Heart right ventricle (tissue), 16 donors: ENCODE data around the gene TACR2. TPM values are rescaled to one million over a fixed set of nuclear protein-coding genes. Genes with fewer than 3 reads are reported as not detected.

Experiments
- ATAC-seq, 8 donors: fragments of 200-7000 bp; cut with Tn5 transposase; one replicate each; pipeline ENCODE4 v1.9.1; 2020; ENCODE audit warnings: mild to moderate bottlenecking in 8 of 8, moderate library complexity in 8 of 8, moderate number of reproducible peaks in 1 of 8
- DNase-seq, 2 donors: peaks; one replicate each; pipeline ENCODE4 v3.0.0-alpha.2; 2020
- H3K27ac ChIP-seq, 10 donors: fragments of 200-600 bp; sonication (generic) in 2 of 10; one replicate each; pipeline versions ENCODE4 v1.5.0 to v1.8.0; 2020 to 2022; ENCODE audit warnings: mild to moderate bottlenecking in 3 of 10
- H3K27me3 ChIP-seq, 7 donors: fragments of 200-600 bp; one replicate each; pipeline ENCODE4 v1.8.0; 2021 to 2022; ENCODE audit warnings: mild to moderate bottlenecking in 2 of 7
- H3K36me3 ChIP-seq, 9 donors: fragments of 200-600 bp; sonication (generic) in 1 of 9; one replicate each; pipeline versions ENCODE4 v1.5.0 to v1.8.0; 2020 to 2022; ENCODE audit warnings: mild to moderate bottlenecking in 2 of 9
- H3K4me1 ChIP-seq, 9 donors: fragments of 200-600 bp; sonication (generic) in 1 of 9; one replicate each; pipeline versions ENCODE4 v1.5.0 to v1.8.0; 2020 to 2022; ENCODE audit warnings: mild to moderate bottlenecking in 4 of 9
- H3K4me3 ChIP-seq, 10 donors: fragments of 200-600 bp; sonication (generic) in 2 of 10; one replicate each; pipeline versions ENCODE4 v1.5.0 to v1.8.0; 2020 to 2022; ENCODE audit warnings: mild to moderate bottlenecking in 7 of 10, moderate library complexity in 2 of 10
- H3K9me3 ChIP-seq, 11 donors: fragments of 200-600 bp in 10 of 11; sonication (generic) in 2 of 11; one replicate each; pipeline versions ENCODE4 v1.5.0 to v1.8.0; 2013 to 2022; ENCODE audit warnings: mild to moderate bottlenecking in 2 of 11, control low read depth in 1 of 11, moderate library complexity in 1 of 11
- WGBS, 2 donors: extraction: QIAGEN DNeasy Blood & Tissue Kit; methylation state at CpG; one replicate each; pipeline ENCODE4 v1.1.7; 2013; ENCODE audit warnings: inconsistent platforms in 1 of 2; 5-methylcytosine and 5-hydroxymethylcytosine counted together
- intact Hi-C, 10 donors: fragments of 100-400 bp; cut with DNase I; formaldehyde crosslinking; loops; one replicate each; pipeline versions ENCODE4 v1.11.1 to v1.14.2; 2022
- polyA plus RNA-seq, 2 donors: library from polyadenylated mRNA; stranded (reverse); fragments of 200-250 nt; gene quantifications; one replicate each; pipeline ENCODE4 v1.2.3, GENCODE V29; 2013
- total RNA-seq, 10 donors: library from RNA; stranded (reverse); fragmentation: NEBNext Ultra II Directional in 3 of 10; extraction: Animal tissue kit (Norgen Biotek cat#: 25700) in 3 of 10; gene quantifications; one replicate each; pipeline versions ENCODE4 v1.2.1 to v1.2.4, GENCODE V29; 2021 to 2023
- TF ChIP-seq, protein P1 (sequence below), 9 donors: fragments of 200-600 bp; sonication (generic) in 2 of 9; IDR thresholded peaks; one replicate each; pipeline versions ENCODE4 v1.5.0 to v1.8.0; 2021 to 2022; ENCODE audit warnings: antibody characterized with exemption in 9 of 9, mild to moderate bottlenecking in 5 of 9, moderate library complexity in 1 of 9
- donor health status: Arrhythmogenic right ventricular cardiomyopathy.
- donor health status: ischemic (EF 13 %, LVEDD 7.1; RV severe dilation, severe dysfunction).
- donor health status: healthy with polysubstance abuse.
- donor health status: DM: no; HTN: yes; CAD: no.
- donor health status: DM: no; HTN: no; CAD: no.
- donor health status: ischemic (EF 25% LVEDD 6.9; RV normal size, moderate dysfunction).
- donor health status: ischemic (EF 25% LVEDD 5.7; RV mildly dilated, moderate dysfunction).
- donor health status: healthy.
- donor health status: DM: yes; HTN: yes; CAD: no.
- donor health status: Ischemic cardiomyopathy.
- donor health status: ischemic (EF 35%, LVEDD 5.7; RV mildly dilated, moderate dysfunction).
- donor health status: nonischemic (EF 11% LVEDD 7.7; RV severe dilation, severe dysfunction).
- donor health status: DM: yes; HTN: yes; CAD: no.
- donor health status: PGD.
- donor health status: ischemic (EF 29% LVEDD 5.4; RV normal size, mild dysfunction).
- donor health status: nonischemic (EF 23%, LVEDD 6.1; RV moderate dilation, normal function).

TACR2 gene
- total and polyA plus RNA-seq, 12 donors = 0.13 to 0.93 (median 0.20) TPM; not detected in 3

DNA sequence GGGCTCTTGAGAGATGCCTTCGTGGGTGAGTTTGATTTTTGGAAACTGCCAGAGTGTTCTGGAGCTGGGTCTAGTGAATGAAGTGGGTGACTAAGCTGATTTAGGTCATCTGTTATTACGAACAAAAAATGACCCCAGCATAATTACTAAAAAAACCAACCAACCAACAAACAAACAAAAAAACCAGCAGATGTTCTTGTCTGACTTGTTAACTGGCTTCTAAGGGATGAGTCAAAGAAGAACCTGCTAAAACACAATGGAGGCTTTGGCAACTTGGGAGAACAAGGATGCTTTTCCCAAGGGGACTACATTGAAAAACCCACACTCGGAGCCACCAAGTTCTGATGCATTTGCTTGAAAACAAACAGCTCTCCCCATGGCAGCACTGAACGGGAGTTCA, 11.5 kb downstream of the TACR2 start:
- intact Hi-C loops = loop anchor here in 4 of 10 donors (5.0 to 10.0 kb wide), 4 partner anchors 88 to 418 kb away; partner anchors contain the start of genes FAM241B (in 1 of the 4) and KIFBP (in 1 of the 4)
- peaks cover 20 to 67% (median 60%) of the 10 kb centered on the region in 9 donors for H3K4me1 ChIP-seq
- TF ChIP-seq, protein P1, sequence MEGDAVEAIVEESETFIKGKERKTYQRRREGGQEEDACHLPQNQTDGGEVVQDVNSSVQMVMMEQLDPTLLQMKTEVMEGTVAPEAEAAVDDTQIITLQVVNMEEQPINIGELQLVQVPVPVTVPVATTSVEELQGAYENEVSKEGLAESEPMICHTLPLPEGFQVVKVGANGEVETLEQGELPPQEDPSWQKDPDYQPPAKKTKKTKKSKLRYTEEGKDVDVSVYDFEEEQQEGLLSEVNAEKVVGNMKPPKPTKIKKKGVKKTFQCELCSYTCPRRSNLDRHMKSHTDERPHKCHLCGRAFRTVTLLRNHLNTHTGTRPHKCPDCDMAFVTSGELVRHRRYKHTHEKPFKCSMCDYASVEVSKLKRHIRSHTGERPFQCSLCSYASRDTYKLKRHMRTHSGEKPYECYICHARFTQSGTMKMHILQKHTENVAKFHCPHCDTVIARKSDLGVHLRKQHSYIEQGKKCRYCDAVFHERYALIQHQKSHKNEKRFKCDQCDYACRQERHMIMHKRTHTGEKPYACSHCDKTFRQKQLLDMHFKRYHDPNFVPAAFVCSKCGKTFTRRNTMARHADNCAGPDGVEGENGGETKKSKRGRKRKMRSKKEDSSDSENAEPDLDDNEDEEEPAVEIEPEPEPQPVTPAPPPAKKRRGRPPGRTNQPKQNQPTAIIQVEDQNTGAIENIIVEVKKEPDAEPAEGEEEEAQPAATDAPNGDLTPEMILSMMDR (IDR thresholded peaks at IDR 0.05) = no peak
- ATAC-seq (no peak), DNase-seq (no peak)
- no peak overlapping the region for H3K4me3 ChIP-seq
- WGBS, 2 donors = 59 to 65% methylated on average over 4 of the region's 4 CpGs
- peak overlapping the region in 9 of 10 donors; percentile 40 to 90 (median 79) for H3K27ac ChIP-seq
- no peaks in the 10 kb centered on the region for H3K27me3 ChIP-seq
- H3K36me3 ChIP-seq = peaks cover 0 to 54% (median 14%) of the 10 kb centered on the region in 9 donors
- H3K9me3 ChIP-seq = no peaks in the 10 kb centered on the region

DNA sequence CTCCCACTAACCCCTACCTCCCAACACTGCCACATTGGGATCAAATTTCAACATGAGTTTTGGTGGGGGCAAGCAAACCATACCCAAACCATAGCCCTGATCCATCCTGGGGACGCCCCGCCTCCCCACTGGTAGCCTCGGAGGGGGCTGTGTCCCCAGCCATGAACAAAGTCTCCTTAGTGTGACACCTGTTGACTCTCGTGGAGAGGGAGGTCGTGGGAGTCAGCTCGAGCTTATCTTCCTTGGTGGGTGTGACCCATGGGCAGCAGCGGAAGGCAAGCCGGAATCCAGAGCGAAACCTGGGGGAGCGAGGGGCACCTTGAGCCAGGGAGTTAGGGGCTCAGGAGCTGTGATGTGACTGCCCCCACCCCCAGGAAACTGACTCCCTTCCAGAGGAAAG, 11.9 kb downstream of the TACR2 start:
- 85 to 87% methylated on average over 10 of the region's 10 CpGs for WGBS, 2 donors
- H3K36me3 ChIP-seq = peaks cover 0 to 58% (median 15%) of the 10 kb centered on the region in 9 donors
- H3K9me3 ChIP-seq = no peaks in the 10 kb centered on the region
- intact Hi-C loops = loop anchor here in 4 of 10 donors (5.0 to 10.0 kb wide), 4 partner anchors 87 to 417 kb away; partner anchors contain the start of genes FAM241B (in 1 of the 4) and KIFBP (in 1 of the 4)
- ATAC-seq (no peak), DNase-seq (no peak)
- peaks cover 20 to 65% (median 57%) of the 10 kb centered on the region in 9 donors for H3K4me1 ChIP-seq
- no peak overlapping the region for H3K4me3 ChIP-seq
- TF ChIP-seq, protein P1 (IDR thresholded peaks at IDR 0.05) = no peak
- H3K27ac ChIP-seq = peak overlapping the region in 7 of 10 donors; percentile 50 to 90 (median 79)
- H3K27me3 ChIP-seq = no peaks in the 10 kb centered on the region

DNA sequence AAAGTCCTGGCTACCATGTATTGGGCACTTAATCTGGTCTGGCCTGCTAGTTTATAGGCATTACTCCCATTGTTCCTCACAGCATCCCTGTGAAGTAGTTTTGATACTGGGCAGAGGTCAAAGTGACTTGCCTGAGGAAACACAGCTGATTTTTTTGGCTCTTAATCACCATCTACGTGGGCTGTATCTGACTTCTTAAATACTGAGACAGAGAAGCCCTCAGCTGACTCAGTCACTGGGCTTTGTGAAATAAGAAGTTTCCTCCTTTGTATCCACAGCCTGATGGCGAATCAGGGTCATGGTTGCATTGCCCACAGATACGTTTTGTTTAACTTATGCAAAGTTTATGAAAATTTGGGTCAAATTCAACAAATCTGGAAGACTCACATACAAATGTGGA, 13.2 kb downstream of the TACR2 start:
- TF ChIP-seq, protein P1 (IDR thresholded peaks at IDR 0.05) = no peak
- Histone ChIP-seq H3K9me3 (no peaks in the 10 kb centered on the region), H3K4me3 (no peak overlapping the region), H3K4me1 (peaks cover 20 to 67% (median 49%) of the 10 kb centered on the region in 9 donors), H3K27ac (peak overlapping the region in 5 of 10 donors; percentile 23 to 54 (median 36)), H3K36me3 (peaks cover 0 to 71% (median 18%) of the 10 kb centered on the region in 9 donors), H3K27me3 (no peaks in the 10 kb centered on the region)
- peak in 1 of 8 donors; percentile 18 for ATAC-seq
- intact Hi-C loops = loop anchor here in 1 of 10 donors (10.0 kb wide), 1 partner anchor 231 kb away; the partner anchor contains the start of gene FAM241B
- WGBS, 2 donors = 57 to 65% methylated on average over 3 of the region's 3 CpGs
- no peak for DNase-seq

DNA sequence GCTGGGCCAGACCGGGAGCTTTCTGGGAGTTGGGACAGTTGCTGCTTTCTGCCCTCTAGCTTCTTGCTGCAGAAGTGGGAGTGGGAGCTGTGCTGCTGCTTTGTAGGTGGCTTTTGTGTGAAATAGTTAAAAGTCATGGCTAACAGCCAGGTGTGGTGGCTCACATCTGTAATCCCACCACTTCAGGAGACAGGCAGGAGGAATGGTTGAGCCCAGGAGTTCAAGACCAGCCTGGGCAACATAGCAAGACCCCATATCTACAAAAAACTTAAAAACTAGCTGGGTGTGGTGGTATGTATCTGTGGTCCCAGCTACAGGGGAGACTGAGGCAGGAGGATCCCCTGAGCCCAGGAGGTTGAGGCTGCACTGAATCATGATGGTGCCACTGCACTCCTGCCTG, 13.7 kb downstream of the TACR2 start:
- H3K4me1 ChIP-seq = peaks cover 18 to 68% (median 45%) of the 10 kb centered on the region in 9 donors
- no peaks in the 10 kb centered on the region for H3K9me3 ChIP-seq
- no peaks in the 10 kb centered on the region for H3K27me3 ChIP-seq
- intact Hi-C loops = loop anchor here in 1 of 10 donors (10.0 kb wide), 1 partner anchor 232 kb away; the partner anchor contains the start of gene FAM241B
- ATAC-seq (no peak), DNase-seq (no peak)
- peak overlapping the region in 5 of 10 donors; percentile 23 to 54 (median 36) for H3K27ac ChIP-seq
- H3K36me3 ChIP-seq = peaks cover 0 to 75% (median 18%) of the 10 kb centered on the region in 9 donors
- H3K4me3 ChIP-seq = no peak overlapping the region
- TF ChIP-seq, protein P1 (IDR thresholded peaks at IDR 0.05) = no peak
- 80 to 85% methylated on average over 1 of the region's 1 CpG for WGBS, 2 donors
